Endothelial cell of umbilical vein (primary cell): ENCODE results near the gene TBX18.

Source experiments
- JUN ChIP-seq: IDR thresholded peaks from 2 replicates; pipeline ENCODE4 v1.6.1; 2011; ENCODE audit warnings: borderline replicate concordance, low read depth; ENCODE audit not compliant: insufficient read length, insufficient read depth
- POLR2AphosphoS5 ChIP-seq: IDR thresholded peaks from 2 replicates; pipeline ENCODE4 v1.6.1; 2012; ENCODE audit warnings: low read depth, mild to moderate bottlenecking, control low read depth, low read length, moderate library complexity; ENCODE audit not compliant: insufficient read depth
- TF ChIP-seq, protein P1 (sequence below), 2 donors: IDR thresholded peaks; 1 replicate in 1 of 2; 2 replicates in 1 of 2; pipeline ENCODE4 v1.5.1; 2011; ENCODE audit warnings: low read length in 2 of 2, mild to moderate bottlenecking in 2 of 2, moderate library complexity in 2 of 2, control low read depth in 1 of 2, inconsistent platforms in 1 of 2, low read depth in 1 of 2; ENCODE audit not compliant: insufficient read depth in 1 of 2; ENCODE audit errors: extremely low read depth in 1 of 2

DNA sequence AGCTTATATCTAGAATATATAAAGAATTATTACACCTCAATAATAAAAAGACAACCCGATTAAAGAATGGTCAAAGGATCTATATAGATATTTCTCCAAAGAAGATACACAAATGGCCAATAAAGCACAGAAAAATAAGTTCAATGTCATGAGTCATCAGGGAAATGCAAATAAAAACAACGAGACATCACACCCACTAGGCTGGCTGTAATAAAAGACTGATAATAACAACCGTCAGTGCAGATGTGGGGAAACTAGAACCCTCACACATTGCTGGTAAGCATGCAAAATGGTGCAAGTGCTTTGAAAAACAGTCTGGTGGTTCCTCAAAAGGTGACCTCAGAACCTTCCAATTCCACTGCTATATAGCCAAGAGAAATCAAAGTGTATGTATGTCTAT, 33.0 kb downstream of the TBX18 start:
- TF ChIP-seq, protein P1, sequence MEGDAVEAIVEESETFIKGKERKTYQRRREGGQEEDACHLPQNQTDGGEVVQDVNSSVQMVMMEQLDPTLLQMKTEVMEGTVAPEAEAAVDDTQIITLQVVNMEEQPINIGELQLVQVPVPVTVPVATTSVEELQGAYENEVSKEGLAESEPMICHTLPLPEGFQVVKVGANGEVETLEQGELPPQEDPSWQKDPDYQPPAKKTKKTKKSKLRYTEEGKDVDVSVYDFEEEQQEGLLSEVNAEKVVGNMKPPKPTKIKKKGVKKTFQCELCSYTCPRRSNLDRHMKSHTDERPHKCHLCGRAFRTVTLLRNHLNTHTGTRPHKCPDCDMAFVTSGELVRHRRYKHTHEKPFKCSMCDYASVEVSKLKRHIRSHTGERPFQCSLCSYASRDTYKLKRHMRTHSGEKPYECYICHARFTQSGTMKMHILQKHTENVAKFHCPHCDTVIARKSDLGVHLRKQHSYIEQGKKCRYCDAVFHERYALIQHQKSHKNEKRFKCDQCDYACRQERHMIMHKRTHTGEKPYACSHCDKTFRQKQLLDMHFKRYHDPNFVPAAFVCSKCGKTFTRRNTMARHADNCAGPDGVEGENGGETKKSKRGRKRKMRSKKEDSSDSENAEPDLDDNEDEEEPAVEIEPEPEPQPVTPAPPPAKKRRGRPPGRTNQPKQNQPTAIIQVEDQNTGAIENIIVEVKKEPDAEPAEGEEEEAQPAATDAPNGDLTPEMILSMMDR (IDR thresholded peaks at IDR 0.05; ENCODE audit: extremely low read depth in 1 of 2, insufficient read depth in 1 of 2, low read depth in 1 of 2, low read length in 2 of 2): no peak
- no peak for TF ChIP-seq POLR2AphosphoS5
- no peak for TF ChIP-seq JUN
